ENCODE data around the gene COL6A2. TPM values are rescaled to one million over a fixed set of nuclear protein-coding genes. Genes with fewer than 3 reads are reported as not detected.

Gene COL6A2
- total RNA-seq, 1 donor from 2014 or later, result 18.5 TPM

DNA sequence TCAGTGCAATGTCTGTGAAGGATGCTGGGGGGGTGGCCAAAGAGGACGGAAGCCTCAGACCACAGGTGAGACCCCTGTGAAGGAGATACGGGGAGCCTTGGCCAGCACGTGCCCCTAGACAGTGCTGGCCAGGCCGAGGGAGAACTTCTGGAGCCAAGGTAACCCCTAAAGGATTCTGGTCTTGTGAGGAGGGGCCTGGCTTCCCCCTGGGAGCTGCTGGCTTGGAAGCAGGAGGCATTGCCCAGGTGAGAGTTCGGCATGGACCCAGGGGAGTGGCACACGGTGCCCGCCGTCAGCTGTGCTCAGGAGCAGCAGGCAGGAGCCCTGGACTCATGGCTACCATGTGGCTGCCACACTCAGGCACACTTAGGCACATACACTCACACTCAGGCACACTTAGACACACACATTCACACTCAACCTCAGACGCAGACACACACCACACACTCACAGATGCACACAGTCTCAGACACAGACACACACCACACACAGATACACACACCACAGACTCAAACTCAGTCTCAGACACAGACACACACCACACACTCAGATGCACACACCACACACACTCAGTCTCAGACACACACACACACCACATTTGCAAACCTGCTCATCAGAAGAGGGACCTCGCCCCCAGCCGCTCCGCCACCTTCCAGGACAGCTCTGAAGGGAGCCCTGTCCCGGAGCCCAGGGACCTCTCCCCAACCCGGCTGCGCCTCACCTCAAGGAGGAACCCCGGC is 1.1 kb upstream of the COL6A2 start:
- TF ChIP-seq, protein P1, sequence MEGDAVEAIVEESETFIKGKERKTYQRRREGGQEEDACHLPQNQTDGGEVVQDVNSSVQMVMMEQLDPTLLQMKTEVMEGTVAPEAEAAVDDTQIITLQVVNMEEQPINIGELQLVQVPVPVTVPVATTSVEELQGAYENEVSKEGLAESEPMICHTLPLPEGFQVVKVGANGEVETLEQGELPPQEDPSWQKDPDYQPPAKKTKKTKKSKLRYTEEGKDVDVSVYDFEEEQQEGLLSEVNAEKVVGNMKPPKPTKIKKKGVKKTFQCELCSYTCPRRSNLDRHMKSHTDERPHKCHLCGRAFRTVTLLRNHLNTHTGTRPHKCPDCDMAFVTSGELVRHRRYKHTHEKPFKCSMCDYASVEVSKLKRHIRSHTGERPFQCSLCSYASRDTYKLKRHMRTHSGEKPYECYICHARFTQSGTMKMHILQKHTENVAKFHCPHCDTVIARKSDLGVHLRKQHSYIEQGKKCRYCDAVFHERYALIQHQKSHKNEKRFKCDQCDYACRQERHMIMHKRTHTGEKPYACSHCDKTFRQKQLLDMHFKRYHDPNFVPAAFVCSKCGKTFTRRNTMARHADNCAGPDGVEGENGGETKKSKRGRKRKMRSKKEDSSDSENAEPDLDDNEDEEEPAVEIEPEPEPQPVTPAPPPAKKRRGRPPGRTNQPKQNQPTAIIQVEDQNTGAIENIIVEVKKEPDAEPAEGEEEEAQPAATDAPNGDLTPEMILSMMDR (conservative IDR thresholded peaks at IDR 0.05), result no peak
- Mint-ChIP-seq H3K27me3 (ENCODE audit: low read depth) (peaks cover 38% of the 10 kb centered on the region), H3K27ac (ENCODE audit: unreplicated experiment) (no peak overlapping the region), H3K36me3 (ENCODE audit: low read depth) (peaks cover 10% of the 10 kb centered on the region), H3K9me3 (peaks cover 5% of the 10 kb centered on the region), H3K4me3 (peak overlapping the region; percentile 59), H3K4me1 (peaks cover 4% of the 10 kb centered on the region)
- DNase-seq (ENCODE audit: low read depth, low spot score), result no peak

DNA sequence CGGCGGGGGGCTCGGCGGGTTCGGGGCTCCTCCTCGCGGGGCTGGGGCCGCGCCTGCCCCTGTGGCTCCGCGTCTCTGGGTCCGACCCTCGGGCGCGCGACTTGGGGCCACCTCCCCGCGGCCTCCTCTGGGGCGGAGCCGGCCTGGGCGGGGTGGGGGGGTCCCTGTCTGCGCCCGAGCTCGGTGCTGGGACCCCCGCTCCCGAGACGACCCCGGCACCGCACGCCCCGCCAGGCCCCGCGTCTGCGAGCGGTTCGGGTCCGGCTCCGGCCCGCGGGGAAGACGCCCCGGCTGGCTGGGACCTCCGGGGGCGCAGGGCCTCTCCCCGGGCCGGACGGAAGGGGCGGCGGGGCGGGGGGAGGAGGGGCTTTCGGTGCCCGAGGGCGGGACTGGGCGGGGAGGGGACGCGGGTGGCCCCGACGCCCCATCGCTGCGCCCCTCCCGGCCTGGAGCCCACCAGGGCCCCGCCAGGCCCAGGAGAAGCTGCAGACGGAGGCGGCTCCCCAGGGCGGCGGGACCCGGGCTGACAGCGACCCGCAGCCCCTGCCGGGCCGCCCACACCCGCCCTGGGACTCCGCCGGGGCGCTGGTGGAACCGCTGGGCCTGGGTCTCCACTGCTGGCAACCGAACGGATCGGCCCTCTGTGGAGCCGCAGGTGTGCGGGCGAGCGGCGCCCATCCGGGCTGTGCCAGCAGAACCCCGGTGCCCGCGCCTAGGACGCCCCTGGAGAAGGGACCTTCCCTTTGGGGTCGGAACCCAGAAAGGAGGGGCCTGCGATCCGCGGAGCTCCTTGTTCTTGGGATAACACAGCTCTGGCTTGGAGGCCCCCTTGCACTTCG is 610 bp downstream of the COL6A2 start:
- Mint-ChIP-seq H3K27ac (ENCODE audit: unreplicated experiment) (no peak overlapping the region), H3K4me1 (peaks cover 4% of the 10 kb centered on the region), H3K9me3 (peaks cover 12% of the 10 kb centered on the region), H3K27me3 (ENCODE audit: low read depth) (peaks cover 54% of the 10 kb centered on the region), H3K4me3 (peak overlapping the region; percentile 51), H3K36me3 (ENCODE audit: low read depth) (peaks cover 17% of the 10 kb centered on the region)
- DNase-seq (ENCODE audit: low read depth, low spot score), result no peak
- TF ChIP-seq, protein P1 (conservative IDR thresholded peaks at IDR 0.05), result no peak

DNA sequence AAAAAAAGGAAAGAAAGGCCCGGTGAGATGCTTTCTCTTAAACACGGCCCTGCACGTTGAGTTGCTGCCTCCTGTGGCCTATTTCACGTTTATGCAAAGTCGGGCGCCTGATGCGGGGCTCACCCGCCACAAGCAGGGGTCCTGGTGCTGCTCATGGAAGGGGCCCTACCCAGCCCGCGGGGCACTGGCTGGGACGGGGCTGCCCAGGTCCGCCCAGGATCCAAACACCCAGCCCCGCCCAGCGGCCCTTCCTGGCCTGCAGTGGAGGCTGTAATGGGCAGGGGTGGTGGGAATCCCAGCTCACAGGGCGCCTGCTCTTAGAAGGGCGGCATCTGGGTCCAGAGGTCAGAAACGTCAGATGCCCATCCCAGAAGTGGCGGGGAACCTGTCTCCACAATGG is 1.6 kb downstream of the COL6A2 start:
- H3K36me3 Mint-ChIP-seq (ENCODE audit: low read depth), result peaks cover 17% of the 10 kb centered on the region
- H3K27me3 Mint-ChIP-seq (ENCODE audit: low read depth), result peaks cover 61% of the 10 kb centered on the region
- no peak overlapping the region for H3K27ac Mint-ChIP-seq (ENCODE audit: unreplicated experiment)
- H3K9me3 Mint-ChIP-seq, result peaks cover 12% of the 10 kb centered on the region
- no peak for DNase-seq (ENCODE audit: low read depth, low spot score)
- TF ChIP-seq, protein P1 (conservative IDR thresholded peaks at IDR 0.05), result no peak
- no peak overlapping the region for H3K4me3 Mint-ChIP-seq
- H3K4me1 Mint-ChIP-seq, result peaks cover 4% of the 10 kb centered on the region

DNA sequence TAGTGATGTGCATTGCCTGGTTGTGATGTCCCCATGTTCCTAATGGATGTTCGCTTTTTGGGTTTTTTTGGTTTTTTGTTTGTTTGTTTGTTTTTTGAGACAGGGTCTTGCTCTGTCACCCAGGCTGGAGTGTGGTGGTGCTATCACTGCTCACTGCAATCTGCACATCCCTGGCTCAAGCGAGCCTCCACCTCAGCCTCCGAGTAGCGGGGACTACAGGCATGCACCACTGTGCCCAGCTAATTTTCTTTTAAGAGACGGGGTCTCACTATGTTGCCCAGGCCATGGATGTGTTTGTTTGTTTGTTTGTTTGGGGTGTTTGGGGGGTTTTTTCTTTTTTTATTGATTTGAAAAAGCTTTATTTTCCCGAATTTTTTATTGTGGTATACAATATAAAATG is 2.1 kb downstream of the COL6A2 start:
- no peak for DNase-seq (ENCODE audit: low read depth, low spot score)
- no peak overlapping the region for H3K27ac Mint-ChIP-seq (ENCODE audit: unreplicated experiment)
- peaks cover 17% of the 10 kb centered on the region for H3K36me3 Mint-ChIP-seq (ENCODE audit: low read depth)
- TF ChIP-seq, protein P1 (conservative IDR thresholded peaks at IDR 0.05), result no peak
- H3K4me1 Mint-ChIP-seq, result peaks cover 4% of the 10 kb centered on the region
- H3K9me3 Mint-ChIP-seq, result peaks cover 12% of the 10 kb centered on the region
- peaks cover 62% of the 10 kb centered on the region for H3K27me3 Mint-ChIP-seq (ENCODE audit: low read depth)
- H3K4me3 Mint-ChIP-seq, result peak overlapping the region; percentile 59

DNA sequence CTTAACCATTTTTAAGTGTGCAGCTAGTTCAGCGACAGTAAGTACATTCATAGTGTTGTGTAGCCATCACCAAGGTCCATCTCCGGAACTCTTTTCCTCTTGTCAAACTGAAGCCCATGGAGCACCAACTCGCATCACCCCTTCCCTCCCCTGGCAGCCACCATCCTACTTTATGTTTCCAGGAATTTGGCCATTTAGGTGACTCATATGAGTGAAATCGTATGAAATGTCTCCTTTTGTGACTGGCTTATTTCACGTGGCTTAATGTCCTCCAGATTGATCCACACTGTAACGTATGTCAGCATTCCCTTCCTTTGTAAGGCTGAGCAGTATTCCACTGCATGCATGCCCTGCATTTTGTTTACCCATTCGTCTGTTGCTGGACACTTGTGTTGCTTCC is 2.5 kb downstream of the COL6A2 start:
- no peak for DNase-seq (ENCODE audit: low read depth, low spot score)
- Mint-ChIP-seq H3K27me3 (ENCODE audit: low read depth) (peaks cover 62% of the 10 kb centered on the region), H3K27ac (ENCODE audit: unreplicated experiment) (no peak overlapping the region), H3K4me3 (peak overlapping the region; percentile 59), H3K36me3 (ENCODE audit: low read depth) (peaks cover 17% of the 10 kb centered on the region), H3K9me3 (peaks cover 12% of the 10 kb centered on the region), H3K4me1 (peaks cover 4% of the 10 kb centered on the region)
- TF ChIP-seq, protein P1 (conservative IDR thresholded peaks at IDR 0.05), result no peak

Measured in neural crest cell (in vitro differentiated cells).